H1 (cell line): ENCODE measurements around the gene VAV2. TPM values are rescaled to one million over a fixed set of nuclear protein-coding genes. Genes with fewer than 3 reads are reported as not detected.

Experiments
- CTCF ChIA-PET: fragments of 300-600 bp; sonication (Branson Sonifier 250); formaldehyde crosslinking; loops from one replicate; lab custom pipeline; 2021; ENCODE audit not compliant: partially characterized antibody; lab: Charles Lee
- POLR2A ChIA-PET: fragments of 300-600 bp; sonication (Branson Sonifier 250); formaldehyde crosslinking; loops from one replicate; lab custom pipeline; 2021; ENCODE audit warnings: inconsistent platforms; ENCODE audit not compliant: partially characterized antibody; lab: Charles Lee
- DNase-seq, 2 experiments: peaks; one replicate each; pipeline versions ENCODE4 v3.0.0 to v3.0.0-alpha.2; 2010 to 2022; ENCODE audit warnings: low spot score in 2 of 2, low read depth in 1 of 2, mixed read lengths in 1 of 2
- FAIRE-seq: peaks from 2 replicates; lab custom pipeline; 2011; peaks lifted over from hg19 to GRCh38; lab: Jason Lieb, UNC
- H2AFZ ChIP-seq: 2 replicates; pipeline ENCODE4 v1.8.1; 2012; ENCODE audit warnings: low read length, inconsistent platforms
- H2AK5ac ChIP-seq: 2 replicates; pipeline ENCODE4 v1.6.1; 2013; ENCODE audit warnings: low read depth, low read length
- H2BK120ac ChIP-seq: replicated peaks from 2 replicates; pipeline ENCODE3; 2013; ENCODE audit warnings: low read depth, low read length, inconsistent platforms
- H2BK12ac ChIP-seq: 2 replicates; pipeline ENCODE4 v1.6.1; 2013; ENCODE audit warnings: low read depth, low read length
- H2BK15ac ChIP-seq: 2 replicates; pipeline ENCODE4 v1.6.1; 2013; ENCODE audit warnings: low read length
- H2BK20ac ChIP-seq: 2 replicates; pipeline ENCODE4 v1.6.1; 2013; ENCODE audit warnings: low read length
- H2BK5ac ChIP-seq: 2 replicates; pipeline ENCODE4 v1.6.1; 2013; ENCODE audit warnings: low read depth, low read length
- H3K14ac ChIP-seq: 2 replicates; pipeline ENCODE4 v1.6.1; 2013; ENCODE audit warnings: inconsistent platforms; ENCODE audit not compliant: insufficient read length
- H3K18ac ChIP-seq: 2 replicates; pipeline ENCODE4 v1.6.1; 2013; ENCODE audit warnings: low read length; ENCODE audit errors: extremely low read depth
- H3K23ac ChIP-seq: 2 replicates; pipeline ENCODE4 v1.6.1; 2013; ENCODE audit warnings: inconsistent platforms; ENCODE audit not compliant: insufficient read length
- H3K23me2 ChIP-seq: 2 replicates; pipeline ENCODE4 v1.6.1; 2013; ENCODE audit warnings: low read depth, low read length
- H3K27ac ChIP-seq: 2 replicates; pipeline ENCODE4 v1.6.1; 2011; ENCODE audit warnings: low read depth, low read length, inconsistent platforms
- H3K27me3 ChIP-seq, 4 experiments: replicated peaks in 1 of 4; 1 replicate in 1 of 4; 2 replicates in 3 of 4; pipeline versions ENCODE4 v1.6.1 to v1.8.1; 2011 to 2013; ENCODE audit warnings: low read length in 3 of 4, mild to moderate bottlenecking in 3 of 4, inconsistent platforms in 2 of 4, mixed read lengths in 2 of 4, moderate library complexity in 1 of 4; ENCODE audit not compliant: control insufficient read depth in 3 of 4, insufficient read depth in 3 of 4; ENCODE audit errors: extremely low read depth in 1 of 4
- H3K36me3 ChIP-seq, 4 experiments: 2 replicates each; pipeline versions ENCODE4 v1.6.1 to v1.8.1; 2011 to 2013; ENCODE audit warnings: mild to moderate bottlenecking in 4 of 4, low read length in 3 of 4, moderate library complexity in 2 of 4, control low read depth in 1 of 4, inconsistent platforms in 1 of 4; ENCODE audit not compliant: insufficient read depth in 4 of 4, control insufficient read depth in 2 of 4
- H3K4ac ChIP-seq: replicated peaks from 2 replicates; pipeline ENCODE3; 2013; ENCODE audit warnings: low read length, low read depth, mixed read lengths, inconsistent platforms; ENCODE audit not compliant: insufficient read length
- H3K4me1 ChIP-seq, 4 experiments: replicated peaks in 1 of 4; 1 replicate in 1 of 4; 2 replicates in 3 of 4; pipeline versions ENCODE4 v1.6.1 to v1.8.1; 2011 to 2013; ENCODE audit warnings: low read length in 3 of 4, inconsistent platforms in 2 of 4, mixed read lengths in 1 of 4; ENCODE audit not compliant: insufficient read depth in 4 of 4, control insufficient read depth in 3 of 4
- H3K4me2 ChIP-seq, 2 experiments: 2 replicates each; pipeline versions ENCODE4 v1.6.1 to v1.8.1; 2011 to 2013; ENCODE audit warnings: low read depth in 2 of 2, low read length in 2 of 2, control low read depth in 1 of 2, inconsistent platforms in 1 of 2, mild to moderate bottlenecking in 1 of 2; ENCODE audit not compliant: insufficient read depth in 1 of 2
- H3K4me3 ChIP-seq, 4 experiments: fragments of 200-600, 300-600 bp in 1 of 4; sonication (generic), shearing (Covaris generic), sonication (Bioruptor Twin) in 1 of 4; 2 replicates each; pipeline versions ENCODE4 v1.5.1 to v1.8.1; 2011 to 2016; ENCODE audit warnings: low read length in 4 of 4, low read depth in 3 of 4, control low read depth in 2 of 4, inconsistent platforms in 2 of 4, mild to moderate bottlenecking in 2 of 4, mixed read lengths in 1 of 4, moderate library complexity in 1 of 4; ENCODE audit not compliant: insufficient read depth in 2 of 4; ENCODE audit errors: extremely low read depth in 1 of 4
- H3K56ac ChIP-seq: replicated peaks from 2 replicates; pipeline ENCODE3; 2013; ENCODE audit warnings: low read depth, mild to moderate bottlenecking, mixed read lengths, low read length, inconsistent platforms; ENCODE audit not compliant: insufficient read length
- H3K79me1 ChIP-seq: 2 replicates; pipeline ENCODE4 v1.6.1; 2013; ENCODE audit warnings: low read depth, low read length, control low read depth
- H3K79me2 ChIP-seq, 2 experiments: 2 replicates each; pipeline versions ENCODE4 v1.6.1 to v1.8.1; 2012 to 2013; ENCODE audit warnings: low read length in 2 of 2, mild to moderate bottlenecking in 2 of 2, inconsistent platforms in 1 of 2; ENCODE audit not compliant: insufficient read depth in 2 of 2, control insufficient read depth in 1 of 2
- H3K9ac ChIP-seq, 4 experiments: replicated peaks in 1 of 4; 1 replicate in 1 of 4; 2 replicates in 3 of 4; pipeline versions ENCODE4 v1.6.1 to v1.8.1; 2011 to 2013; ENCODE audit warnings: low read depth in 3 of 4, low read length in 3 of 4, control low read depth in 2 of 4, mild to moderate bottlenecking in 2 of 4, moderate library complexity in 2 of 4, inconsistent platforms in 1 of 4; ENCODE audit errors: extremely low read depth in 1 of 4
- H3K9me3 ChIP-seq, 2 experiments: 2 replicates each; pipeline versions ENCODE4 v1.6.1 to v1.8.1; 2012 to 2013; ENCODE audit warnings: mild to moderate bottlenecking in 2 of 2, moderate library complexity in 2 of 2, control low read depth in 1 of 2, inconsistent platforms in 1 of 2, low read depth in 1 of 2, low read length in 1 of 2, mixed read lengths in 1 of 2; ENCODE audit not compliant: insufficient read depth in 2 of 2
- H4K20me1 ChIP-seq, 2 experiments: replicated peaks in 1 of 2; 2 replicates each; pipeline versions ENCODE3 to v1.8.1; 2011 to 2013; ENCODE audit warnings: inconsistent platforms in 2 of 2, low read length in 2 of 2, mild to moderate bottlenecking in 1 of 2; ENCODE audit not compliant: insufficient read depth in 2 of 2, control insufficient read depth in 1 of 2
- H4K5ac ChIP-seq: 2 replicates; pipeline ENCODE4 v1.6.1; 2013; ENCODE audit warnings: low read length, low read depth, mixed read lengths, inconsistent platforms; ENCODE audit not compliant: insufficient read length
- H4K8ac ChIP-seq: 2 replicates; pipeline ENCODE4 v1.8.0; 2013; ENCODE audit warnings: mild to moderate bottlenecking, moderate library complexity, low read length, inconsistent platforms; ENCODE audit not compliant: insufficient read depth; ENCODE audit errors: extremely low read depth
- H4K91ac ChIP-seq: replicated peaks from 2 replicates; pipeline ENCODE3; 2013; ENCODE audit warnings: low read length, mixed read lengths, inconsistent platforms; ENCODE audit not compliant: insufficient read length
- CHD2 ChIP-seq: IDR thresholded peaks from 2 replicates; pipeline ENCODE4 v1.6.1; 2012; ENCODE audit warnings: low read length, improper control_type of control experiment
- NANOG ChIP-seq: IDR thresholded peaks from 2 replicates; pipeline ENCODE4 v1.6.1; 2011; ENCODE audit warnings: low read length, low read depth, mild to moderate bottlenecking, inconsistent platforms; ENCODE audit not compliant: insufficient read depth, poor library complexity, severe bottlenecking
- POLR2A ChIP-seq, 2 experiments: IDR thresholded peaks; 1 replicate in 1 of 2; 2 replicates in 1 of 2; pipeline ENCODE4 v1.6.1; 2011; ENCODE audit warnings: low read depth in 2 of 2, low read length in 2 of 2, mild to moderate bottlenecking in 2 of 2; ENCODE audit errors: control extremely low read depth in 1 of 2
- RXRA ChIP-seq: IDR thresholded peaks from 2 replicates; pipeline ENCODE4 v1.6.1; 2011; ENCODE audit warnings: low read depth, mild to moderate bottlenecking, low read length, moderate library complexity; ENCODE audit not compliant: insufficient read depth
- SIX5 ChIP-seq: IDR thresholded peaks from 2 replicates; pipeline ENCODE4 v1.6.1; 2011; ENCODE audit warnings: mild to moderate bottlenecking, low read depth, low read length
- TEAD4 ChIP-seq: IDR thresholded peaks from 2 replicates; pipeline ENCODE4 v1.6.1; 2012; ENCODE audit warnings: low read depth, low read length, inconsistent platforms, mixed read lengths
- WGBS, 2 experiments: shearing (Covaris generic) in 1 of 2; methylation state at CpG; one replicate each; pipeline versions ENCODE4 v1.1.6 to v1.1.7; 2013 to 2015; ENCODE audit warnings: low lambda C conversion rate in 2 of 2, mixed read lengths in 2 of 2, inconsistent platforms in 1 of 2, low coverage in 1 of 2, missing lambda C conversion rate in 1 of 2; ENCODE audit not compliant: insufficient replicate concordance in 2 of 2, insufficient coverage in 1 of 2, insufficient read length in 1 of 2; ENCODE audit errors: extremely low coverage in 1 of 2, missing lambda C conversion rate in 1 of 2; 5-methylcytosine and 5-hydroxymethylcytosine counted together
- polyA plus RNA-seq, 7 experiments: library from polyadenylated mRNA; depleted of rRNA in 3 of 7; stranded (reverse) in 5 of 7; unstranded in 2 of 7; fragments of >200 nt in 5 of 7; fragments of 200-250 nt in 2 of 7; gene quantifications; 1 replicate in 5 of 7; 2 replicates in 1 of 7; 4 replicates in 1 of 7; pipeline versions ENCODE4 v1.2.1 to v1.2.3, GENCODE V29; 2011 to 2013; ENCODE audit warnings: missing spikeins in 2 of 7, mixed read lengths in 2 of 7
- total RNA-seq: library from RNA; stranded (reverse); fragmentation: NEBNext Ultra II Directional; extraction: Animal tissue kit (Norgen Biotek cat#: 25700); gene quantifications from 2 replicates; pipeline ENCODE4 v1.2.1, GENCODE V29; 2021

Gene VAV2
- total and polyA plus RNA-seq, 2 of the 8 experiments (the other 6 are each of a cell fraction or from before 2014, with no cell fraction given), result 13.6 to 37.6 TPM

DNA sequence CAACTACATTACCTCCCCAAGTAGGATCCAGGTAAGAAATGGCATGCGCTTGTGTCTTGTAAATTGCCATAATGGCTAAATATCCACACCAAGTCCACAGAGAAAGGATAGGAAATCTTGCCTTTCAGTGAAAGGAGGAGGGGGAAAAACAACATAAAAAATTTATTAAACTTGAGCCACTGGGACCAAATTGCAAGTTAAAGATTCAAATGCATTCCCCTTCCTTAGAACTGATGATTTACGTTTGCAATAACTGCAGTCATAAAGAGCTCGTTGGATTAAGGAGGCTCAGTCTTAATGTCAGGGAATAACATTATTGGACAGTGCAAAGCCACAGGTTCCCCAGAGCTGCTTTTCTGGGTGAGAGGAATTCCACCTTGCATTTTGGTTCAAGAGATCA is 161.4 kb downstream of the VAV2 start:
- Histone ChIP-seq H4K8ac (no peak overlapping the region), H3K23ac (no peak overlapping the region), H3K18ac (no peak overlapping the region), H3K36me3 (no peaks in the 10 kb centered on the region; a peak in 2 of 8 replicates), H3K4ac (no peak overlapping the region), H2AK5ac (no peak overlapping the region), H3K4me3 (no peak overlapping the region), H3K79me2 (no peaks in the 10 kb centered on the region; a peak in 1 of 4 replicates), H3K9ac (no peak overlapping the region), H2AFZ (no peak overlapping the region), H2BK5ac (no peak overlapping the region), H2BK20ac (no peak overlapping the region), H3K4me2 (no peak overlapping the region), H3K4me1 (peaks cover 0 to 21% (median 9%) of the 10 kb centered on the region in 4 experiments; a peak in 5 of 7 replicates), H3K27me3 (no peaks in the 10 kb centered on the region), H4K5ac (no peak overlapping the region), H2BK120ac (no peak overlapping the region), H3K27ac (no peak overlapping the region), H3K23me2 (no peaks in the 10 kb centered on the region), H3K9me3 (no peaks in the 10 kb centered on the region), H2BK15ac (no peak overlapping the region), H4K91ac (no peak overlapping the region), H3K56ac (no peak overlapping the region), H3K14ac (no peak overlapping the region), H3K79me1 (no peaks in the 10 kb centered on the region), H2BK12ac (no peak overlapping the region), H4K20me1 (peaks cover under 1 to 4% of the 10 kb centered on the region in 2 experiments)
- ChIA-PET POLR2A (no interaction called here), CTCF (interaction anchor here (0.6 to 2.1 kb wide), 3 partner anchors 10 to 109 kb away, joined by 3 to 6 read pairs (median 3); no protein-coding TSS in a partner anchor)
- WGBS, 2 experiments, result 90% methylated on average over 3 of the region's 3 CpGs; no CpG with 5 or more reads in 1 of the 2 experiments
- DNase-seq (no peak), FAIRE-seq (no peak)
- TF ChIP-seq TEAD4 (no peak), CHD2 (no peak), NANOG (no peak), SIX5 (no peak), RXRA (no peak), POLR2A (IDR thresholded peaks at IDR 0.05; ENCODE audit: control extremely low read depth in 1 of 2, low read depth in 2 of 2, low read length in 2 of 2) (no peak)
